GM18520 (cell line): ENCODE data around the gene ANKRD12.
"Not testable (repeated sequence)": the region's sequence is repeated elsewhere in the genome, so short reads cannot be mapped to it uniquely, and the experiment has no call there.

Experiments used
- ATAC-seq: cut with Tn5 transposase; IDR thresholded peaks from one replicate; pipeline ENCODE4 v1.9.1; 2021; ENCODE audit not compliant: unreplicated experiment

Gene ANKRD12

GRCh38 chr18:9226463-9226862 is 89.9 kb downstream of the ANKRD12 start:
- ATAC-seq, result no peak

DNA sequence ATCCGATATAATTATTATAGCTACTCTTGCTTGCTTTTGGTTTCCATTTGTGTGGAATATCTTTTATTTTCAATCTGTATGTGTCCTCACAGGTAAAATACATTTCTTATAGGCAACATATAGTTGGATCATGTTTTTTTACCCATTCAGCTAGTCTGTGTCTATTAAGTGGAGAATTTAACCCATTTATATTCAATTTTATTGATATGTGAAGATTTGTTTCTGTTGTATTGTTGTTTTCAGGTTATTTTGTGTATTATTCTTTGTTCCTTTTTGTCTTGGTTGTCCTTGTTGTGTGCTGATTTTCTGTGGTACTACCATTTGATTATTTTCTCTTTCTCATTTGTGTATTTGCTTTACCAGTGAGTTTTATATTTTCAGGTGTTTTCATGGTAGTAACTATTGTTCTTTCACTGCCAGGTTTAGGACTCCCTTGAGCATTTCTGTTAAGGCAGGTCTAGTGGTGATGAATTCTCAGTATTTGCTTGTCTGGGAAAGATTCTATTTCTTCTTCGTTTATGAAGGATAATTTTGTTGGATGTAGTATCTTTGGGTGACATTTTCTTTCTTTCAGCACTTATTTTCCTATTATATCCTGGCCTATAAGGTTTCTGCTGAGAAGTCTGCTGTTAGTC is 95.4 kb downstream of the ANKRD12 start:
- no peak for ATAC-seq

DNA sequence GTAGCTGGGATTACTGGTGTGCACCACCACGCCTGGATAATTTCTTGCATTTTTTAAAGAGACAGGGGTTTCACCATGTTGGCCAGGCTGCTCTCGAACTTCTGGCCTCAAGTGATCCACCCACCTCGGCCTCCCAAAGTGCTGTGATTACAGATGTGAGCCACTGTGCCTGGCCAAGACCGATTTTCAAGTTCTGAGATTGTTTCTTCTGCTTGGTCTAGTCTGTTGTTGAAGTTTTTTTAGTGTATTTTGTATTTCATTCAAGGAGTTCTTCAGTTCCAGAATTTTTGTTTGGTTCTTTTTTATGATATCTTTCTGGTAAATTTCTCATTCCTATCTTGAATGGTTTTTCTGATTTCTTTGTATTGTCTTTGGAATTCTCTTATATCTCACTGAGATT is 96.4 kb downstream of the ANKRD12 start:
- no peak for ATAC-seq

DNA sequence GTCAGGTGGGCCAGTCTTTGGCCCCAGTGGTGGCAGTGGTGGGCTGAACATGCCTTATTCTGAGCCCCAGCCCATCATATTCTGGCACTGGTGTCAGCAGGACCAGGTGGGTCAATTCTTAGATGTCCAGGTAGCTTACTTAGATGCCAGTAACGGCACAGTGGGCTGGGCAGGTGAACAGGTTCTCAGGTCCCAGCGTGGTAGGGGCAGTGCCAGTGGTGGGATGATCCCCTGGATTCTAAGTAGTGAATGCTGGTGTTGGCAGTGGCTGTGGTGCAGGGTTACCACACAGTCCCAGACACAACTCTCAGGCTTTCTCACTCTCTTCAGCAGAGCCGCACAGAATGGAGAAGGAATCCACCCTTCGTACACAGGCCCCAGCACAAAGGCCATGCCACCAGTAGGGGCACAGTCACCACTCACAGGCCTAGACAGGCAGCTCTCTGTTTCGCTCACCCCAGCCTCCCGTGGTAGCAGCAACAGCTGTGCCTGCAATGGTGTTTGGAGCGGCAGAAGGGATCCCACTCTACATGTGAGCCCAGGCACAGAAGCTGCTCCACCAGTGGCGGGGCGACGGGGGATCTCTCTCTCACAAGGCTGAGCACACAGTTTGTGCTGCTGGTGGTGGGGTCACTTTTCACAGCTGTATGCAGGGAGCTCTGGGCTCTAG is 97.3 kb downstream of the ANKRD12 start:
- ATAC-seq, result no peak

DNA sequence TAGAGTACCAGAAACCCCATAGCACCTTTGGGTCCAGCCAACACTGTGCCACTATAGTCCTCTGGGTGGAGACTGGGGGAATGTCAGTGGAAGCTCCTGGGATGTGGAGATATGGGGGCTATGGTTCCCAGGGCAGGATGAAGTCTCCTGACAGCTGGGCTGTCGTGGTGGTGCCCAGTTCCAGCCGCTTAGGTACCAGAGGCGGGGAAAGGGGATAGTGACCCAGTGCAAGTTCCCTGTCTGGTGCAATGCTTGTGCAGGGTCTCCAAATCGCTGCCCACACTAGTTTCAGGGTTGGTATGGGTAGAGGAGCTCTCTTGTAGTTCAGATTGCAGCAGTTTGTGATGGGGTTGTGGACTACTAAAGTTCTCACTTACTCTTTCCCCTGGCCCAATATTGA is 97.9 kb downstream of the ANKRD12 start:
- ATAC-seq, result no peak

DNA sequence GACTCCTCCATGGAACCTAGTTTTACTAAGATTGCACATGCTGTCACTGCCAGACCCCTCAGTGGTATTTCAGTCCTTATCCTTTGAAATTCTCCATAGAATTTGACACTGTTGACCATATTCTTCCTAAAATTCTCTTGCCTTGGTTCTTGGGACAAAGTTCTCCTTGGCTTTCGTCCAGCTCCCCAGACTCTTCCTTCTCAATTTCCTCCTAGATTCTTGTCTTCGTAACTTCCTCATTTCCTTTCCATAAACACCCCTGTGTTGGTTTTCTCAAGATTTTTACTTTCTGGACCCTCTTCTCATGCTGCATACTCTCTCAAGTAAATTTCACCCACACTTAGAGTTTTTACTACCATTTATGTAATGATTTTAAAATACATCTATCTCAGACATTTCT is 101.4 kb downstream of the ANKRD12 start:
- ATAC-seq, result no peak

DNA sequence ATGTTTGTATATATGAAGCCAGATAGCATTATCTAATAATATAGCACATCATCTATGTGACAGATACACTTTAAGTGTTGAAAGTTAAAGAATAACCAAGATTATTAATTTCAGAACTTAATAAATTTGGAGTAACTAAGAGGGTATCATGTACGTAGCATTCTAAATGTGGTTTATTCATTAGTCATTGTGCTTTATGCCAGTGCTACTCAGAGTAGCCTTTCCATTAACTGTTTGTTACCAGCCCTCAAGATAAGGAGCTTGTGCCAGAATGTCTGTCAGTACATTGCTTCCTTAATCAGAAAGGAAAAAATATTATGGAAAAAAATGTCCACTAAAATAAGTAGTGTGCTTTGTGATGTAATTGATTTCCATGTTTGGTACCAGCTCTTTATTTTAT is 103.1 kb downstream of the ANKRD12 start:
- ATAC-seq, result no peak

DNA sequence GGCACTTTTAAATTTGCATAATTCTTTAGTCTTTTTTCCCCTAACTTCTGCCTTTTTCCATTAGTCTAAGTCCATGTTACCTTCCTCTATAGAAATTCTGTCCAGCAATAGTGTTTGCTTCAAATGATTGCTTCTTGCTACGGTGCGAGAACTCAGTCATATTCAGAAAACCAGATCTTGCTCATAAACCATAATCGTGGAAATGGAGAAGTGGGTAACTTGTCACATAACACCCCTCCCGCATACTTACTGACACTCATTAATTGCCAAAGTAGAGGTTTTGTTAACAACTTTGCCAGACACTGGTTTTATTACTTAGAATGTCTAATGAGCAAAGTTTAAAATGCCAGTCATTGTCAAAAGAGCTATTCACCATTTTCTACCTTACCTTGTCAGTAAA is 103.7 kb downstream of the ANKRD12 start:
- ATAC-seq, result peak; percentile 45

- no peak for ATAC-seq
Measured at GRCh38 chr18:9243029-9243428, 106.4 kb downstream of the ANKRD12 start.

DNA sequence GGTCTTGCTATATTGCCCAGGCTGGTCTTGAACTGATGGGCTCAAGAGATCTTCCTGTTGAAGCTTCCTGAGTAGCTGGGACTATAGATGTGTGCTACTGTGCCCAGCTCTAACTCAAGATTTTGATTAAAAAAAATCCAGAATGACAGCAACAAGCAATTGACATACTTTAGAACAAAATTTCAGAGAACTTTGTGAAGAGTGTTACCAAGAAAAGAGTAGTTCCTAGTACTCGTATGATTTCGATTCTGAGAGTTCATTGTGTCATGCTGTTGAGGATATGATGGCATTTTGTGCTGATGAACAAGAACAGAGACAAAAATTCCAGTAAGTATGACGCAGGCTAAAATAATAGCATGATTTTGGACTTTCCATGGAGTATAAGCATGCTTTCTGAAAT is 107.8 kb downstream of the ANKRD12 start:
- no peak for ATAC-seq

- no peak for ATAC-seq
Measured at GRCh38 chr18:9248661-9249060, 112.1 kb downstream of the ANKRD12 start.

GRCh38 chr18:9249254-9249653 is 112.7 kb downstream of the ANKRD12 start:
- ATAC-seq, result no peak

DNA sequence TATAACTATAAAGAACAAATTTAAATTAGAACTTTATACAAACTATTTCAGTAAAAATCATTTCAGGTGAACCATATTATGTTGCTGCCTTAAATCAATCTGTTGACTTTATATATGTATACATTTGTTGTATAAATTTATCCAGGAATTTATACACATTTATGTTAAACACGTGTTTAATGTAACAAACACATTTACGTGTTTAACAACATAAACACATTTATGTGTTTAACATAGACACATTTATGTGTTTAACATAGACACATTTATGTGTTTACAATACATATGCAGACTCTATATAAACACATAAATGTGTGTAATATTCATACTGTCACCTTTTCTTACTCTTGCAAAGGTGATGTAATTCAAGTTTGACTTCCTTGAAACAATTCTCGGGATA is 122.6 kb downstream of the ANKRD12 start:
- no peak for ATAC-seq

- no peak for ATAC-seq
Measured at GRCh38 chr18:9260388-9261380, 124.1 kb downstream of the ANKRD12 start.

DNA sequence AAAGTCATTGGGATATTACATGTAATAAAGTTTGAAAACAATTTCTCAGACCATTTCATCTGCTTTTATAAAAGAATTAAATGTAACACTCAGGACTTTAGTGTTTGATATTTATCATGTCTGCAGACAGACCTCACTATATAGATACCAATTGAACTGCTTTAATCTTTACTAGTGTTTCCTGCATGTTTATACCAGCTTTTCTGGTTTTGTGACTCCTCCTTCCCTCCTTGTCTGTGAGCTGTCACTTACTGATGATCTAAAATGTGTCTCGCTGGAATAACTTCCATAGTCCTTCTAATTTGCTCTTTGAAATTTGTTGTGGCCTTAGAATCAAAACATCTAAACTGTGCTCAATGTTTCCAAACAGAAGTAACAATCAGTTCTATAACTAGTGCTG is 126.7 kb downstream of the ANKRD12 start:
- ATAC-seq, result no peak

DNA sequence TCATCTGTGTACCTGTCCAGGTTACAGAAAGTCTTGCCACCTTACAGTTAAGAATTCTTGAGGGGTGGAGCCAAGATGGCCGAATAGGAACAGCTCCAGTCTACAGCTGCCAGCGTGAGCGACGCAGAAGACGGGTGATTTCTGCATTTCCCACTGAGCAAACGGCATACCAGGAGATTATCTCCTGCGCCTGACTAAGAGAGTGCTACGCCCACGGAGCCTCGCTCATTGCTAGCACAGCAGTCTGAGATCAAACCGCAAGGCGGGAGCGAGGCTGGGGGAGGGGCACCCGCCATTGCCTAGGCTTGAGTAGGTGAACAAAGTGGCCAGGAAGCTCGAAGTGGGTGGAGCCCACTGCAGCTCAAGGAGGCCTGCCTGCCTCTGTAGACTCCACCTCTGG is 128.2 kb downstream of the ANKRD12 start:
- not testable (repeated sequence) for ATAC-seq

GRCh38 chr18:9273221-9273620 is 136.6 kb downstream of the ANKRD12 start:
- ATAC-seq, result no peak

GRCh38 chr18:9275890-9276289 is 139.3 kb downstream of the ANKRD12 start:
- ATAC-seq, result no peak

- ATAC-seq, result no peak
Measured at GRCh38 chr18:9278028-9278427, 141.4 kb downstream of the ANKRD12 start.

DNA sequence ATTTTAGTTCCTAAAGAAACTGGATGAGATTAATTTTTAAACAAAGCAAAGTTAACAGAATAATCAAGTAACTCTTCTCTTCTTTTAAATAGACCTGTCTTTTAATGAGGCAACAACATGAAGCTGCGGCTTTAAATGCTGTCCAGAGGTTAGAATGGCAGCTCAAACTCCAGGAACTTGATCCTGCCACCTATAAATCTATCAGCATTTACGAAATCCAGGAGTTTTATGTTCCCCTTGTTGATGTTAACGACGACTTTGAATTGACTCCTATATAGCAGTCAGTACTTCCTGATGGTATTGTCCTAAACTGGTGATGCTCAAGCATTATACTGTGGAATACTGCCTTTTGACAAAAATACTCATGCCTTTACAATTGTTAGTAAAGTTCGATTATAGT is 144.3 kb downstream of the ANKRD12 start:
- no peak for ATAC-seq

DNA sequence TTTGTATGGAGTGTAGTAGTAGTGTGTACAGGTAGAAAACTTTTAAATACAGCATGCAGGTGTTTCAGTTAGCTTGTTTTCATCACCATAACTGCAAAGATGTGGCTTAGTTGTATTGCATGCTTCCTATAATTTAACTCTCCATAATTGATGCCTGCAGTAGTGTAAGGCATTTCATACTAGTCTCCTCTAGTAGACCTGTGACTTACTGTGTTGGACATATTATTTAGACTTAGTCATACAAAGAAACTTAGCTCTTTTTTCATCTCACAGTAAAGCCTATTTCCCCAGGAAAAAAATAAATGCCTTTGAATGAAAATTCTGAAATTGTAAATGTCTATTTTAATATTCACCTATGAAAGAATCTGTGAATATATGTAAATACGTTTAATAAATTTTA is 145.2 kb downstream of the ANKRD12 start:
- no peak for ATAC-seq

DNA sequence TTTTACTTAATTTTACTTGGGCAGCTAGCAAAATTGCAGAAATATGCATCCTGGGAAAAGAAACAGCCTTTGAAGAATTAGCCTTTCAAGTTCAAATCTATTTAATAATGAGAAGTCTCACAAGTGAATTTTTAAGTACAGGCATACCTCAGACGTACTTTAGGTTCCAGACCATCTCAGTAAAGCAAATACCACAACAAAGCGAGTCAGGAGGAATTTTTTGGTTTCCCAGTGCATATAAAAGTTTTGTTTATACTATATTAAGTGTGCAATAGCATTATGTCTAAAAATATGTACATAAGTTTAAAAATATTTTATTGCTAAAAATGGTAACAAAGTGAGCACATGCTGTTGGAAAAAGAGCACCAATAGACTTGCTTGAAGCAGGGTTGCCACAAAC is 147.2 kb downstream of the ANKRD12 start:
- no peak for ATAC-seq
